ENCODE measurements around the gene SEC23IP. TPM values are rescaled to one million over a fixed set of nuclear protein-coding genes. Genes with fewer than 3 reads are reported as not detected.

Gene SEC23IP
- total RNA-seq, 2 donors from 2014 or later: 70.5 to 93.6 TPM

- no peak overlapping the region for H3K9ac ChIP-seq (ENCODE audit: extremely low read depth, low read length, poor library complexity, severe bottlenecking)
- WGBS, 2 experiments (ENCODE audit: insufficient coverage in 1 of 2, insufficient read length in 1 of 2): 100% methylated on average over 3 of the region's 3 CpGs; no CpG with 5 or more reads in 1 of the 2 experiments
- no peak overlapping the region for H3K27ac ChIP-seq (ENCODE audit: low read depth, low read length)
- no peaks in the 10 kb centered on the region for H3K9me3 ChIP-seq (ENCODE audit: control insufficient read depth, low read length)
- Mint-ChIP-seq H3K36me3 (ENCODE audit: low read depth) (peaks cover 76% of the 10 kb centered on the region), H3K27me3 (ENCODE audit: insufficient read depth) (no peaks in the 10 kb centered on the region), H3K4me3 (no peak overlapping the region), H3K9me3 (no peaks in the 10 kb centered on the region), H3K4me1 (peaks cover 8% of the 10 kb centered on the region), H3K27ac (no peak overlapping the region)
- H3K4me1 ChIP-seq (ENCODE audit: control insufficient read depth, insufficient read depth, low read length): no peaks in the 10 kb centered on the region
- no peak overlapping the region for H3K4me3 ChIP-seq (ENCODE audit: low read length)
- DNase-seq: no peak
- H3K36me3 ChIP-seq (ENCODE audit: control insufficient read depth, insufficient read depth, low read length): peaks cover 88% of the 10 kb centered on the region
- no peak for TF ChIP-seq CTCF (conservative IDR thresholded peaks at IDR 0.05)
- H3K27me3 ChIP-seq (ENCODE audit: control insufficient read depth, insufficient read depth, low read length, poor library complexity, severe bottlenecking): no peaks in the 10 kb centered on the region
Observed at GRCh38 chr10:119917777-119918176, 25.2 kb downstream of the SEC23IP start.

- WGBS, 2 experiments (ENCODE audit: insufficient coverage in 1 of 2, insufficient read length in 1 of 2): 95 to 100% methylated on average over 3 of the region's 3 CpGs
- no peak for DNase-seq
- Mint-ChIP-seq H3K4me1 (peaks cover 21% of the 10 kb centered on the region), H3K36me3 (ENCODE audit: low read depth) (peaks cover 78% of the 10 kb centered on the region), H3K4me3 (no peak overlapping the region), H3K27me3 (ENCODE audit: insufficient read depth) (no peaks in the 10 kb centered on the region), H3K9me3 (no peaks in the 10 kb centered on the region), H3K27ac (no peak overlapping the region)
- Histone ChIP-seq H3K4me1 (ENCODE audit: control insufficient read depth, insufficient read depth, low read length) (peaks cover 3% of the 10 kb centered on the region), H3K27me3 (ENCODE audit: control insufficient read depth, insufficient read depth, low read length, poor library complexity, severe bottlenecking) (no peaks in the 10 kb centered on the region), H3K36me3 (ENCODE audit: control insufficient read depth, insufficient read depth, low read length) (peaks cover 92% of the 10 kb centered on the region), H3K9ac (ENCODE audit: extremely low read depth, low read length, poor library complexity, severe bottlenecking) (no peak overlapping the region), H3K9me3 (ENCODE audit: control insufficient read depth, low read length) (no peaks in the 10 kb centered on the region), H3K27ac (ENCODE audit: low read depth, low read length) (no peak overlapping the region), H3K4me3 (ENCODE audit: low read length) (no peak overlapping the region)
- TF ChIP-seq CTCF (conservative IDR thresholded peaks at IDR 0.05): no peak
Observed at GRCh38 chr10:119919271-119919670, 26.7 kb downstream of the SEC23IP start.

GRCh38 chr10:119919826-119920225 lies 27.3 kb downstream of the SEC23IP start:
- WGBS, 2 experiments (ENCODE audit: insufficient coverage in 1 of 2, insufficient read length in 1 of 2): 91 to 97% methylated on average over 1 of the region's 1 CpG
- no peaks in the 10 kb centered on the region for H3K27me3 ChIP-seq (ENCODE audit: control insufficient read depth, insufficient read depth, low read length, poor library complexity, severe bottlenecking)
- H3K4me3 ChIP-seq (ENCODE audit: low read length): no peak overlapping the region
- peaks cover 24% of the 10 kb centered on the region for H3K4me1 Mint-ChIP-seq
- no peak for TF ChIP-seq CTCF (conservative IDR thresholded peaks at IDR 0.05)
- H3K36me3 Mint-ChIP-seq (ENCODE audit: low read depth): peaks cover 77% of the 10 kb centered on the region
- no peaks in the 10 kb centered on the region for H3K9me3 Mint-ChIP-seq
- no peak overlapping the region for H3K4me3 Mint-ChIP-seq
- no peaks in the 10 kb centered on the region for H3K9me3 ChIP-seq (ENCODE audit: control insufficient read depth, low read length)
- H3K27me3 Mint-ChIP-seq (ENCODE audit: insufficient read depth): no peaks in the 10 kb centered on the region
- no peak overlapping the region for H3K9ac ChIP-seq (ENCODE audit: extremely low read depth, low read length, poor library complexity, severe bottlenecking)
- H3K36me3 ChIP-seq (ENCODE audit: control insufficient read depth, insufficient read depth, low read length): peaks cover 88% of the 10 kb centered on the region
- DNase-seq: no peak
- peaks cover 3% of the 10 kb centered on the region for H3K4me1 ChIP-seq (ENCODE audit: control insufficient read depth, insufficient read depth, low read length)
- H3K27ac Mint-ChIP-seq: no peak overlapping the region
- no peak overlapping the region for H3K27ac ChIP-seq (ENCODE audit: low read depth, low read length)
